HCEC 1CT (cell line): ENCODE measurements around the gene TMEM203.

Experiments
- DNase-seq: peaks from one replicate; pipeline ENCODE4 v3.0.0-alpha.2; 2017

TMEM203 gene

GRCh38 chr9:137217276-137218211 is 12.1 kb upstream of the TMEM203 start:
- DNase-seq, result no peak

GRCh38 chr9:137216188-137216965 is 10.9 kb upstream of the TMEM203 start:
- DNase-seq, result no peak

GRCh38 chr9:137215196-137215986 is 9.9 kb upstream of the TMEM203 start:
- DNase-seq, result no peak

- DNase-seq, result no peak
Observed at GRCh38 chr9:137214620-137215019, 9.2 kb upstream of the TMEM203 start.

- no peak for DNase-seq
Observed at GRCh38 chr9:137213160-137214060, 8.0 kb upstream of the TMEM203 start.

GRCh38 chr9:137212520-137212919 is 7.1 kb upstream of the TMEM203 start:
- no peak for DNase-seq

GRCh38 chr9:137211532-137211931 is 6.1 kb upstream of the TMEM203 start:
- no peak for DNase-seq

GRCh38 chr9:137206602-137207001 is 1.2 kb upstream of the TMEM203 start:
- no peak for DNase-seq

- no peak for DNase-seq
Observed at GRCh38 chr9:137204731-137205125, 720 bp downstream of the TMEM203 start.

- no peak for DNase-seq
Observed at GRCh38 chr9:137202966-137203365, 2.5 kb downstream of the TMEM203 start.

GRCh38 chr9:137201205-137201868 is 4.1 kb downstream of the TMEM203 start:
- no peak for DNase-seq

GRCh38 chr9:137200311-137201204 is 4.9 kb downstream of the TMEM203 start, which contains the start of gene TPRN:
TPRN (minus strand) TSS chr9:137200741; CDS start chr9:137200711, 30 bp downstream.
- DNase-seq, result peak; percentile 99

GRCh38 chr9:137199411-137200121 is 5.9 kb downstream of the TMEM203 start:
- DNase-seq, result no peak

- DNase-seq, result no peak
Observed at GRCh38 chr9:137198902-137199283, 6.6 kb downstream of the TMEM203 start.

GRCh38 chr9:137198051-137198901 is 7.2 kb downstream of the TMEM203 start:
- no peak for DNase-seq

GRCh38 chr9:137195525-137196220 is 9.8 kb downstream of the TMEM203 start:
- DNase-seq, result no peak

- DNase-seq, result no peak
Observed at GRCh38 chr9:137194909-137195308, 10.5 kb downstream of the TMEM203 start.

GRCh38 chr9:137194388-137194787 is 11.1 kb downstream of the TMEM203 start:
- DNase-seq, result no peak
